ENCODE measurements around the gene TMEM219. TPM values are rescaled to one million over a fixed set of nuclear protein-coding genes. Genes with fewer than 3 reads are reported as not detected.
A peak's percentile ranks its signal among the peaks of the same experiment; 100 is the strongest.

Gene TMEM219
- total RNA-seq, 4 donors from 2014 or later = 78.0 to 109 (median 106) TPM

- Histone ChIP-seq H3K4me1 (peaks cover 9% of the 10 kb centered on the region), H3K27ac (no peak overlapping the region), H3K36me3 (peaks cover 97% of the 10 kb centered on the region), H3K9me3 (no peaks in the 10 kb centered on the region), H3K4me3 (no peak overlapping the region), H3K27me3 (no peaks in the 10 kb centered on the region)
- TF ChIP-seq POLR2A (IDR thresholded peaks at IDR 0.05) (no peak), EP300 (IDR thresholded peaks at IDR 0.05) (no peak), POLR2AphosphoS5 (IDR thresholded peaks at IDR 0.05) (no peak), CTCF (IDR thresholded peaks at IDR 0.05) (no peak)
- no peak for DNase-seq (ENCODE audit: low spot score in 2 of 2)
- WGBS = 81% methylated on average over 23 of the region's 23 CpGs
Observed at GRCh38 chr16:29989111-29989858, 27.4 kb downstream of the TMEM219 start.

GRCh38 chr16:29990034-29990433 lies 28.2 kb downstream of the TMEM219 start:
- H3K4me3 ChIP-seq = no peak overlapping the region
- peaks cover 17% of the 10 kb centered on the region for H3K4me1 ChIP-seq
- DNase-seq (ENCODE audit: low spot score in 2 of 2) = no peak
- 88% methylated on average over 2 of the region's 2 CpGs for WGBS
- TF ChIP-seq POLR2AphosphoS5 (IDR thresholded peaks at IDR 0.05) (no peak), CTCF (IDR thresholded peaks at IDR 0.05) (no peak), POLR2A (IDR thresholded peaks at IDR 0.05) (no peak), EP300 (IDR thresholded peaks at IDR 0.05) (no peak)
- H3K27ac ChIP-seq = no peak overlapping the region
- H3K27me3 ChIP-seq = no peaks in the 10 kb centered on the region
- no peaks in the 10 kb centered on the region for H3K9me3 ChIP-seq
- peaks cover 90% of the 10 kb centered on the region for H3K36me3 ChIP-seq

- Histone ChIP-seq H3K36me3 (peaks cover 80% of the 10 kb centered on the region), H3K27ac (no peak overlapping the region)
Observed at GRCh38 chr16:29990883-29991570, 29.1 kb downstream of the TMEM219 start.

GRCh38 chr16:29991571-29991904 lies 29.7 kb downstream of the TMEM219 start:
- H3K27ac ChIP-seq = no peak overlapping the region
- H3K9me3 ChIP-seq = no peaks in the 10 kb centered on the region
- H3K27me3 ChIP-seq = no peaks in the 10 kb centered on the region
- H3K4me1 ChIP-seq = peaks cover 21% of the 10 kb centered on the region
- H3K36me3 ChIP-seq = peaks cover 74% of the 10 kb centered on the region
- TF ChIP-seq EP300 (IDR thresholded peaks at IDR 0.05) = no peak
- TF ChIP-seq POLR2A (IDR thresholded peaks at IDR 0.05) = no peak
- no peak for TF ChIP-seq CTCF (IDR thresholded peaks at IDR 0.05)
- no peak for TF ChIP-seq POLR2AphosphoS5 (IDR thresholded peaks at IDR 0.05)
- DNase-seq (ENCODE audit: low spot score in 2 of 2) = no peak
- whole genome bisulfite sequencing = 71% methylated on average over 5 of the region's 5 CpGs
- no peak overlapping the region for H3K4me3 ChIP-seq

More at GRCh38 chr16:29990883-29991570, 29.1 kb downstream of the TMEM219 start:
- Histone ChIP-seq H3K4me1 (peaks cover 20% of the 10 kb centered on the region), H3K9me3 (no peaks in the 10 kb centered on the region), H3K4me3 (no peak overlapping the region), H3K27me3 (no peaks in the 10 kb centered on the region)
- peak in 1 of 2 donors; percentile 59 for DNase-seq (ENCODE audit: low spot score in 2 of 2)
- TF ChIP-seq POLR2AphosphoS5 (IDR thresholded peaks at IDR 0.05) = no peak
- no peak for TF ChIP-seq CTCF (IDR thresholded peaks at IDR 0.05)
- TF ChIP-seq POLR2A (IDR thresholded peaks at IDR 0.05) = no peak
- no peak for TF ChIP-seq EP300 (IDR thresholded peaks at IDR 0.05)
- 95% methylated on average over 29 of the region's 35 CpGs for WGBS

GRCh38 chr16:29992344-29992967 lies 30.6 kb downstream of the TMEM219 start:
- H3K36me3 ChIP-seq = peaks cover 67% of the 10 kb centered on the region
- TF ChIP-seq EP300 (IDR thresholded peaks at IDR 0.05) = no peak
- no peak for TF ChIP-seq CTCF (IDR thresholded peaks at IDR 0.05)
- H3K27ac ChIP-seq = no peak overlapping the region
- no peaks in the 10 kb centered on the region for H3K27me3 ChIP-seq
- DNase-seq (ENCODE audit: low spot score in 2 of 2) = peak in 1 of 2 donors; percentile 51
- H3K4me1 ChIP-seq = peaks cover 29% of the 10 kb centered on the region
- no peak overlapping the region for H3K4me3 ChIP-seq
- no peaks in the 10 kb centered on the region for H3K9me3 ChIP-seq
- WGBS = 52% methylated on average over 7 of the region's 7 CpGs
